K562 (cell line): ENCODE measurements around the gene NT5C. TPM values are rescaled to one million over a fixed set of nuclear protein-coding genes. Genes with fewer than 3 reads are reported as not detected.
A peak's percentile ranks its signal among the peaks of the same experiment; 100 is the strongest.

ENCODE experiments used
- ATAC-seq: fragments of 200-7000 bp; cut with Tn5 transposase; 3 replicates; pipeline ENCODE4 v1.9.1; 2020; ENCODE audit warnings: moderate library complexity
- BruUV-seq: library from RNA; stranded (reverse); fragments of 400-500 nt; replicated peaks from 2 replicates; lab custom pipeline; 2021; lab: Mats Ljungman, UMichigan
- CTCF ChIA-PET: fragments of 300-600 bp; formaldehyde crosslinking; extraction: SDS; loops from one replicate; lab custom pipeline; 2021; ENCODE audit warnings: low intra/inter-chr PET ratio; lab: Yijun Ruan, JAX
- POLR2A ChIA-PET: fragments of 300-600, 350-650 bp; sonication (Branson Sonifier 250); formaldehyde crosslinking; extraction: SDS; loops from one replicate; lab custom pipeline; 2021; ENCODE audit warnings: antibody characterized with exemption, inconsistent platforms; lab: Yijun Ruan, JAX
- DNase-seq, 4 experiments: peaks; one replicate each; pipeline versions ENCODE4 v3.0.0 to v3.0.0-alpha.2; 2011 to 2018; ENCODE audit warnings: low spot score in 3 of 4, mixed read lengths in 3 of 4; ENCODE audit errors: extremely low read depth in 1 of 4
- FAIRE-seq: peaks from 2 replicates; lab custom pipeline; 2011; peaks lifted over from hg19 to GRCh38; lab: Jason Lieb, UNC
- H2AFZ ChIP-seq: 2 replicates; pipeline ENCODE4 v1.6.0; 2011; ENCODE audit warnings: low read depth, low read length, control low read depth, inconsistent platforms
- H3K27ac ChIP-seq: fragments of 200-600 bp; 3 replicates; pipeline ENCODE4 v1.8.0; 2011; ENCODE audit warnings: low read depth, mild to moderate bottlenecking, control low read depth, inconsistent platforms, low read length, moderate library complexity, mixed read lengths; ENCODE audit errors: extremely low read depth
- H3K27me3 ChIP-seq, 2 experiments: fragments of 300-600 bp in 1 of 2; 2 replicates in 1 of 2; 3 replicates in 1 of 2; pipeline versions ENCODE4 v1.6.0 to v1.8.0; 2011; ENCODE audit warnings: inconsistent platforms in 2 of 2, low read length in 2 of 2, mild to moderate bottlenecking in 1 of 2, mixed read lengths in 1 of 2, moderate library complexity in 1 of 2; ENCODE audit not compliant: control insufficient read depth in 2 of 2, insufficient read depth in 2 of 2
- H3K36me3 ChIP-seq: fragments of 300-600 bp; 3 replicates; pipeline ENCODE4 v1.8.0; 2011; ENCODE audit warnings: mild to moderate bottlenecking, low read length, inconsistent platforms; ENCODE audit not compliant: control insufficient read depth, insufficient read depth
- H3K4me1 ChIP-seq, 2 experiments: fragments of 200-600 bp in 1 of 2; replicated peaks in 1 of 2; 2 replicates in 1 of 2; 3 replicates in 1 of 2; pipeline versions ENCODE4 v1.5.1 to v1.8.0; 2011; ENCODE audit warnings: inconsistent platforms in 2 of 2, low read length in 2 of 2, mild to moderate bottlenecking in 1 of 2, mixed read lengths in 1 of 2, moderate library complexity in 1 of 2; ENCODE audit not compliant: control insufficient read depth in 2 of 2, insufficient read depth in 2 of 2
- H3K4me2 ChIP-seq: 2 replicates; pipeline ENCODE4 v1.6.1; 2011; ENCODE audit warnings: low read length, control low read depth, inconsistent platforms, mixed read lengths; ENCODE audit not compliant: insufficient read depth
- H3K4me3 ChIP-seq: fragments of 200-600 bp; sonication (generic), shearing (Covaris generic); 2 replicates; pipeline ENCODE4 v1.5.1; 2016; ENCODE audit warnings: control low read depth, inconsistent platforms
- H3K79me2 ChIP-seq: fragments of 200-600 bp; 3 replicates; pipeline ENCODE4 v1.8.0; 2011; ENCODE audit warnings: low read length, inconsistent platforms; ENCODE audit not compliant: control insufficient read depth, insufficient read depth
- H3K9ac ChIP-seq, 2 experiments: 2 replicates each; pipeline versions ENCODE4 v1.6.0 to v1.6.1; 2011; ENCODE audit warnings: low read depth in 2 of 2, low read length in 2 of 2, control low read depth in 1 of 2, inconsistent platforms in 1 of 2, mild to moderate bottlenecking in 1 of 2, mixed read lengths in 1 of 2; ENCODE audit not compliant: insufficient read depth in 1 of 2
- H3K9me1 ChIP-seq: one replicate; pipeline ENCODE4 v1.6.0; 2011; ENCODE audit warnings: inconsistent platforms, mild to moderate bottlenecking, low read length, moderate library complexity; ENCODE audit not compliant: control insufficient read depth, insufficient read depth
- H3K9me3 ChIP-seq: replicated peaks from 2 replicates; pipeline ENCODE4 v1.5.1; 2011; ENCODE audit warnings: low read depth, low read length, inconsistent platforms; ENCODE audit not compliant: control insufficient read depth, insufficient read depth
- H4K20me1 ChIP-seq: replicated peaks from 2 replicates; pipeline ENCODE4 v1.6.1; 2011; ENCODE audit warnings: low read length, inconsistent platforms, mixed read lengths; ENCODE audit not compliant: control insufficient read depth, insufficient read depth
- ARID1B ChIP-seq: fragments of 450-650 bp; IDR thresholded peaks from 2 replicates; pipeline ENCODE4 v1.6.1; 2016; ENCODE audit warnings: antibody characterized with exemption, mild to moderate bottlenecking, inconsistent platforms
- KAT7 ChIP-seq: sonication (generic); formaldehyde crosslinking; IDR thresholded peaks from 2 replicates; pipeline ENCODE4 v1.8.0; 2022; ENCODE audit warnings: missing genetic modification reagents, mild to moderate bottlenecking, borderline replicate concordance
- KLF1 ChIP-seq: fragments of 450-650 bp; IDR thresholded peaks from 2 replicates; pipeline ENCODE4 v1.6.1; 2016; ENCODE audit warnings: missing genetic modification characterization, missing compliant biosample characterization
- PTTG1 ChIP-seq: fragments of 450-650 bp; IDR thresholded peaks from 2 replicates; pipeline ENCODE4 v1.6.1; 2016; ENCODE audit warnings: low read depth, mild to moderate bottlenecking, missing genetic modification characterization, missing compliant biosample characterization
- SIX5 ChIP-seq, 2 experiments: IDR thresholded peaks; 2 replicates each; pipeline ENCODE4 v1.6.1; 2011; ENCODE audit warnings: low read length in 2 of 2, borderline replicate concordance in 1 of 2, low read depth in 1 of 2, mild to moderate bottlenecking in 1 of 2, moderate library complexity in 1 of 2; ENCODE audit not compliant: insufficient read depth in 1 of 2
- SMARCB1 ChIP-seq: IDR thresholded peaks from 2 replicates; pipeline ENCODE4 v1.6.1; 2011; ENCODE audit warnings: improper control_type of control experiment, low read depth; ENCODE audit not compliant: insufficient read length
- TCF3 ChIP-seq: sonication (generic); formaldehyde crosslinking; IDR thresholded peaks from 2 replicates; pipeline ENCODE4 v1.4.0; 2020; ENCODE audit warnings: mild to moderate bottlenecking, missing genetic modification reagents
- ZNF133 ChIP-seq: fragments of 250-450 bp; sonication (Bioruptor Pico); IDR thresholded peaks from 2 replicates; pipeline ENCODE4 v1.4.0; 2020; ENCODE audit warnings: mild to moderate bottlenecking
- ZNF644 ChIP-seq: fragments of 200-800 bp; sonication (Bioruptor generic); IDR thresholded peaks from 2 replicates; pipeline ENCODE4 v1.6.1; 2016; ENCODE audit warnings: low read depth, missing genetic modification characterization, missing compliant biosample characterization
- WGBS: fragments of 100-300 bp; shearing (Covaris generic); methylation state at CpG from one replicate; pipeline ENCODE4 v1.1.6; 2016; ENCODE audit warnings: low coverage, mixed read lengths; ENCODE audit not compliant: insufficient coverage; ENCODE audit errors: missing lambda C conversion rate; 5-methylcytosine and 5-hydroxymethylcytosine counted together
- in situ Hi-C: fragments of 300-500 bp; cut with MboI; formaldehyde crosslinking; loops from 4 replicates; pipeline ENCODE4 v1.15.0; 2018; ENCODE audit warnings: inconsistent platforms, mixed read lengths
- intact Hi-C: fragments of 100-400 bp; cut with micrococcal nuclease; formaldehyde crosslinking; loops from 2 replicates; pipeline ENCODE4 v1.14.2; 2022
- polyA plus RNA-seq, 8 experiments: library from polyadenylated mRNA; depleted of rRNA in 4 of 8; stranded (reverse) in 5 of 8; unstranded in 3 of 8; fragments of >200 nt; fragmentation: Nextera tagmentation in 2 of 8; fragmentation: Illumina TruSeq in 1 of 8; extraction: Ambion mirVana in 2 of 8; extraction: Trizol in 1 of 8; gene quantifications; 2 replicates each; pipeline versions ENCODE4 v1.2.1 to v1.2.3, GENCODE V29; 2011 to 2014; ENCODE audit warnings: inconsistent platforms in 1 of 8, missing spikeins in 1 of 8
- total RNA-seq, 7 experiments: library from RNA; depleted of rRNA in 6 of 7; stranded (reverse); fragments of >200 nt in 6 of 7; fragmentation: Illumina TruSeq in 2 of 7; extraction: Trizol in 2 of 7; gene quantifications; 2 replicates each; pipeline versions ENCODE4 v1.2.1 to v1.2.3, GENCODE V29; 2011 to 2021; ENCODE audit warnings: low replicate concordance in 1 of 7
- TF ChIP-seq, protein P1 (sequence below): fragments of 200-800 bp; sonication (Bioruptor generic); IDR thresholded peaks from 2 replicates; pipeline ENCODE4 v1.6.1; 2016; ENCODE audit warnings: missing genetic modification characterization, missing compliant biosample characterization
- TF ChIP-seq, protein P2 (sequence below): conservative IDR thresholded peaks from 2 replicates; pipeline ENCODE4 v1.6.1; 2011; ENCODE audit warnings: low read depth, mild to moderate bottlenecking, low read length; ENCODE audit not compliant: control insufficient read depth
- TF ChIP-seq, protein P3 (sequence below): sonication (generic); formaldehyde crosslinking; IDR thresholded peaks from 2 replicates; pipeline ENCODE4 v1.8.1; 2023; ENCODE audit warnings: mild to moderate bottlenecking, missing genetic modification reagents, moderate library complexity

The NT5C gene
- total and polyA plus RNA-seq, 9 of the 15 experiments (the other 6 are each of a cell fraction or from before 2014, with no cell fraction given), result 2.9 to 205 (median 45.0) TPM

DNA sequence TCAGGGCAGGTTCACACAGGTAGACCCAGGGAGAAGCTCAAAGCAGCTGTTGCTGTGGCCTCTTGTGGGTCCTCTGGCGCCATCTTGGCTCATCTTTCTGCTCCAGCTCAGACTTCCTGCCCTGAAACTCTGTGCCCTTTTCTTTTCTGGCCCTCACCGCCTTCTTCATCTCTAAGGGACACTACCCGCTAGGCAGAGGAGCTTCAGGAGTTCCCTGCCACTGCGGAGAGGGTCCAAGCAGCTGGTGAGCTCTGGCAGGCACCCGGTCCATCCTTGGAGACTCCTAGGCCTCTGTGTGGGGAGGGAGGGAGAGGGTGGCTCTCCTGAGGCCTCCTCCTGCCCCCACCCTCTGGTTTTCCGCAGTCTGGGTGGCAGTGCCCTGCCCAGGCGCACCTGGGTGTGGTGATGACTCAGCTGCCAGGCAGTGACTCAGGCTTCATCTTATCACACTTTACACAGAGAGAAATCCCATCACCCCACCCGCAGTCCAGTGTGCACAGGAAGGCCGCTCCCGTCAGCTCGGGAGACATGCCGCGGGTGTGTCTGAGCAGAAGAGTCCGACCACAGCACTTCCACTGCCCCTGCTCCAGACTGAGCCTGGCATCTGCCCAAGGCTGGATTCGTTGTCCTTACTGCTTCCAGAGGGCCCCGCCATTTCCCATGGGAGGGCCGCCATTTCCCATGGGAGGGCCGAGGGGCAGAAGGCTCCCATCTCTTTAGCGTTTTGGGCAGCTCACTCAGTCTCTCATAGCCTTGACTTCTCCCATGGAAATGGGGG, 7.3 kb downstream of the NT5C start:
- no peaks in the 10 kb centered on the region for H3K27me3 ChIP-seq
- DNase-seq (peak; percentile 67 to 91 (median 76)), FAIRE-seq (peak; percentile 93), ATAC-seq (peak; percentile 92)
- peak overlapping the region; percentile 72 for H3K4me2 ChIP-seq
- H3K9me1 ChIP-seq, result no peaks in the 10 kb centered on the region
- H3K27ac ChIP-seq, result peak overlapping the region; percentile 85
- peak overlapping the region; percentile 83 for H2AFZ ChIP-seq
- H3K4me3 ChIP-seq, result no peak overlapping the region
- H4K20me1 ChIP-seq, result no peaks in the 10 kb centered on the region
- peak overlapping the region; percentile 68 to 87 for H3K9ac ChIP-seq
- POLR2A ChIA-PET, result interaction anchor here (0.5 to 7.6 kb wide), 22 partner anchors 9 to 1945 kb away, joined by 3 to 58 read pairs (median 3); partner anchors contain the start of genes ARMC7, JPT1, MIF4GD and SUMO2
- intact Hi-C loops, result no loop called here
- BruUV-seq, result TSS peak; percentile 45
- in situ Hi-C loops, result no loop called here
- WGBS, result 19% methylated on average over 19 of the region's 19 CpGs
- peaks cover 24 to 28% of the 10 kb centered on the region in 2 experiments for H3K4me1 ChIP-seq
- peaks cover 22% of the 10 kb centered on the region; the same call in 2 of the 3 replicates for H3K79me2 ChIP-seq
- no peaks in the 10 kb centered on the region for H3K9me3 ChIP-seq
- CTCF ChIA-PET, result no interaction called here
- peaks cover 17% of the 10 kb centered on the region; the same call in 2 of the 3 replicates for H3K36me3 ChIP-seq
- peak; percentile 46 for TF ChIP-seq SMARCB1
- TF ChIP-seq SIX5 (IDR thresholded peaks at IDR 0.05; ENCODE audit: borderline replicate concordance in 1 of 2, insufficient read depth in 1 of 2, low read depth in 1 of 2, low read length in 2 of 2), result no peak
- peak; percentile 22; the same call in 1 of the 2 replicates for TF ChIP-seq KAT7 (CRISPR knock-in tag)
- TF ChIP-seq KLF1 (tag), result peak; percentile 72
- peak; percentile 95 for TF ChIP-seq ARID1B
- TF ChIP-seq, protein P1, sequence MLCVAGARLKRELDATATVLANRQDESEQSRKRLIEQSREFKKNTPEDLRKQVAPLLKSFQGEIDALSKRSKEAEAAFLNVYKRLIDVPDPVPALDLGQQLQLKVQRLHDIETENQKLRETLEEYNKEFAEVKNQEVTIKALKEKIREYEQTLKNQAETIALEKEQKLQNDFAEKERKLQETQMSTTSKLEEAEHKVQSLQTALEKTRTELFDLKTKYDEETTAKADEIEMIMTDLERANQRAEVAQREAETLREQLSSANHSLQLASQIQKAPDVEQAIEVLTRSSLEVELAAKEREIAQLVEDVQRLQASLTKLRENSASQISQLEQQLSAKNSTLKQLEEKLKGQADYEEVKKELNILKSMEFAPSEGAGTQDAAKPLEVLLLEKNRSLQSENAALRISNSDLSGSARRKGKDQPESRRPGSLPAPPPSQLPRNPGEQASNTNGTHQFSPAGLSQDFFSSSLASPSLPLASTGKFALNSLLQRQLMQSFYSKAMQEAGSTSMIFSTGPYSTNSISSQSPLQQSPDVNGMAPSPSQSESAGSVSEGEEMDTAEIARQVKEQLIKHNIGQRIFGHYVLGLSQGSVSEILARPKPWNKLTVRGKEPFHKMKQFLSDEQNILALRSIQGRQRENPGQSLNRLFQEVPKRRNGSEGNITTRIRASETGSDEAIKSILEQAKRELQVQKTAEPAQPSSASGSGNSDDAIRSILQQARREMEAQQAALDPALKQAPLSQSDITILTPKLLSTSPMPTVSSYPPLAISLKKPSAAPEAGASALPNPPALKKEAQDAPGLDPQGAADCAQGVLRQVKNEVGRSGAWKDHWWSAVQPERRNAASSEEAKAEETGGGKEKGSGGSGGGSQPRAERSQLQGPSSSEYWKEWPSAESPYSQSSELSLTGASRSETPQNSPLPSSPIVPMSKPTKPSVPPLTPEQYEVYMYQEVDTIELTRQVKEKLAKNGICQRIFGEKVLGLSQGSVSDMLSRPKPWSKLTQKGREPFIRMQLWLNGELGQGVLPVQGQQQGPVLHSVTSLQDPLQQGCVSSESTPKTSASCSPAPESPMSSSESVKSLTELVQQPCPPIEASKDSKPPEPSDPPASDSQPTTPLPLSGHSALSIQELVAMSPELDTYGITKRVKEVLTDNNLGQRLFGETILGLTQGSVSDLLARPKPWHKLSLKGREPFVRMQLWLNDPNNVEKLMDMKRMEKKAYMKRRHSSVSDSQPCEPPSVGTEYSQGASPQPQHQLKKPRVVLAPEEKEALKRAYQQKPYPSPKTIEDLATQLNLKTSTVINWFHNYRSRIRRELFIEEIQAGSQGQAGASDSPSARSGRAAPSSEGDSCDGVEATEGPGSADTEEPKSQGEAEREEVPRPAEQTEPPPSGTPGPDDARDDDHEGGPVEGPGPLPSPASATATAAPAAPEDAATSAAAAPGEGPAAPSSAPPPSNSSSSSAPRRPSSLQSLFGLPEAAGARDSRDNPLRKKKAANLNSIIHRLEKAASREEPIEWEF (CRISPR knock-in tag), result peak; percentile 87
- TF ChIP-seq, protein P2, sequence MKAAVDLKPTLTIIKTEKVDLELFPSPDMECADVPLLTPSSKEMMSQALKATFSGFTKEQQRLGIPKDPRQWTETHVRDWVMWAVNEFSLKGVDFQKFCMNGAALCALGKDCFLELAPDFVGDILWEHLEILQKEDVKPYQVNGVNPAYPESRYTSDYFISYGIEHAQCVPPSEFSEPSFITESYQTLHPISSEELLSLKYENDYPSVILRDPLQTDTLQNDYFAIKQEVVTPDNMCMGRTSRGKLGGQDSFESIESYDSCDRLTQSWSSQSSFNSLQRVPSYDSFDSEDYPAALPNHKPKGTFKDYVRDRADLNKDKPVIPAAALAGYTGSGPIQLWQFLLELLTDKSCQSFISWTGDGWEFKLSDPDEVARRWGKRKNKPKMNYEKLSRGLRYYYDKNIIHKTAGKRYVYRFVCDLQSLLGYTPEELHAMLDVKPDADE, result peak; percentile 77; the same call in 1 of the 2 replicates
- peak; percentile 85 for TF ChIP-seq TCF3 (CRISPR knock-in tag)
- TF ChIP-seq PTTG1, result 0 out of 2 replicates have a peak, but pooled peaks have one; percentile 17
- 0 out of 2 replicates have a peak, but pooled peaks have one; percentile 19 for TF ChIP-seq ZNF133
- peak; percentile 73 for TF ChIP-seq ZNF644
- TF ChIP-seq, protein P3, sequence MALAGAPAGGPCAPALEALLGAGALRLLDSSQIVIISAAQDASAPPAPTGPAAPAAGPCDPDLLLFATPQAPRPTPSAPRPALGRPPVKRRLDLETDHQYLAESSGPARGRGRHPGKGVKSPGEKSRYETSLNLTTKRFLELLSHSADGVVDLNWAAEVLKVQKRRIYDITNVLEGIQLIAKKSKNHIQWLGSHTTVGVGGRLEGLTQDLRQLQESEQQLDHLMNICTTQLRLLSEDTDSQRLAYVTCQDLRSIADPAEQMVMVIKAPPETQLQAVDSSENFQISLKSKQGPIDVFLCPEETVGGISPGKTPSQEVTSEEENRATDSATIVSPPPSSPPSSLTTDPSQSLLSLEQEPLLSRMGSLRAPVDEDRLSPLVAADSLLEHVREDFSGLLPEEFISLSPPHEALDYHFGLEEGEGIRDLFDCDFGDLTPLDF (CRISPR knock-in tag), result no peak
